Astrocyte of the spinal cord (primary cell): ENCODE measurements around the gene MBD1.
A peak's percentile ranks its signal among the peaks of the same experiment; 100 is the strongest.

Experiments used
- DNase-seq: peaks from one replicate; pipeline ENCODE4 v3.0.0; 2011; ENCODE audit warnings: low read depth, low spot score
- H3K4me3 ChIP-seq: 2 replicates; pipeline ENCODE4 v1.5.1; 2011; ENCODE audit warnings: low read depth, mild to moderate bottlenecking, low read length, moderate library complexity
- in situ Hi-C: cut with HindIII; loops from 2 replicates; pipeline ENCODE4 v1.10.0; 2017; ENCODE audit warnings: low sequenced_read_pairs
- TF ChIP-seq, protein P1 (sequence below): IDR thresholded peaks from 2 replicates; pipeline ENCODE4 v1.5.1; 2012; ENCODE audit warnings: low read depth, mild to moderate bottlenecking, low read length, inconsistent platforms

The MBD1 gene

DNA sequence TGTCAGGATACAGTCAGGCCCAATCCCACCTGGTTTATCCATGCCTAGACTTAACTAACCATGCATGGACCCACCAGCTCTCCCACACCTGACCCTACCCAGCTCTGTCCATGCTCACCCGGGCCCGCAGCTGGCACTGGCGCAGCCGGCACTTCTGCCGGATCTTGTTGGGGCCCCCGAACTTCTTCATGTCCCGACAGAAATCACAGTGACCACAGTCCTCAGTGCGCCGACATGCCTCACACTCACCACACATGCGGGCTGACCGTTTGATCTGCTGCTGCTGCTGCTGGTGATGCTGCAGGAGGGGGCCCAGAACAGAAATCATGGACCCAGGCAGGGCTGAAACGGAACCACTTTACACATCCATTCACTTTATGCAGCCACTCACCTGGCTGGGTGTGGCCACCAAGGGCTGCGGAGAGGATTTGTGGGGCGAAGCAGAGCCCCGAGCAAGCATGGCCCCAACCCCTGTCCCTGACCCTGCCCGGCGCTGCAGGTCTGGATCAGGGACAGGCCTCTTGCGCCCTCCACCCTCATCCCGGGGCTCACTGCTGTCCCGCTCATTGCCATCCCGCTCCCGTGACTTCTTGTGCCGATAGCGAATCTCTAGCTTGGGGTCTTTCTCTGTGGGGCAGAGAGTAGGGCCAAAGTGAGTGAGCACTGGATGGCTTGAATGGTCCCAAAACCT, 4.5 kb upstream of the MBD1 start:
- no peak overlapping the region for H3K4me3 ChIP-seq
- TF ChIP-seq, protein P1, sequence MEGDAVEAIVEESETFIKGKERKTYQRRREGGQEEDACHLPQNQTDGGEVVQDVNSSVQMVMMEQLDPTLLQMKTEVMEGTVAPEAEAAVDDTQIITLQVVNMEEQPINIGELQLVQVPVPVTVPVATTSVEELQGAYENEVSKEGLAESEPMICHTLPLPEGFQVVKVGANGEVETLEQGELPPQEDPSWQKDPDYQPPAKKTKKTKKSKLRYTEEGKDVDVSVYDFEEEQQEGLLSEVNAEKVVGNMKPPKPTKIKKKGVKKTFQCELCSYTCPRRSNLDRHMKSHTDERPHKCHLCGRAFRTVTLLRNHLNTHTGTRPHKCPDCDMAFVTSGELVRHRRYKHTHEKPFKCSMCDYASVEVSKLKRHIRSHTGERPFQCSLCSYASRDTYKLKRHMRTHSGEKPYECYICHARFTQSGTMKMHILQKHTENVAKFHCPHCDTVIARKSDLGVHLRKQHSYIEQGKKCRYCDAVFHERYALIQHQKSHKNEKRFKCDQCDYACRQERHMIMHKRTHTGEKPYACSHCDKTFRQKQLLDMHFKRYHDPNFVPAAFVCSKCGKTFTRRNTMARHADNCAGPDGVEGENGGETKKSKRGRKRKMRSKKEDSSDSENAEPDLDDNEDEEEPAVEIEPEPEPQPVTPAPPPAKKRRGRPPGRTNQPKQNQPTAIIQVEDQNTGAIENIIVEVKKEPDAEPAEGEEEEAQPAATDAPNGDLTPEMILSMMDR: no peak
- no peak for DNase-seq
- in situ Hi-C loops: no loop called here

DNA sequence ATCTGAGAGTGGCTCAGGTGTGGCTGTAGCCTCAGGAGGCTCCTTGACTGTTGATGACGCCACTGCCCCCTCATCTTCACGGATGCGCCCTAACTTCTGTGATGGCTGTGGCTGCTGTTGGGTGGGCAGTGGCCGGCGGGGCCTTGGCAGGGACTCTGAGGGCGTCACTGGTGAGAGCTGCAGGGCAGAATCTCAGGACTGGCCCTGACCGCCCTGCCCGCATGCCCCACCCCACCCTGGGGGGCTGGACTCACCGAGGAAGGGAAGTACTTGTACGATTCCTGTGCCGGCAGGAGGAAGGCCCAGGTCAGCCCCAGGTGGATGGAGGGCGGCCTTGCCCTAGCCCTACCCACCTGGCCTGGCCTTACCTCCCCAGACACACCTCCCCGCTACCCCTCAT, 3.7 kb upstream of the MBD1 start:
- TF ChIP-seq, protein P1: no peak
- in situ Hi-C loops: no loop called here
- DNase-seq: no peak
- H3K4me3 ChIP-seq: no peak overlapping the region

DNA sequence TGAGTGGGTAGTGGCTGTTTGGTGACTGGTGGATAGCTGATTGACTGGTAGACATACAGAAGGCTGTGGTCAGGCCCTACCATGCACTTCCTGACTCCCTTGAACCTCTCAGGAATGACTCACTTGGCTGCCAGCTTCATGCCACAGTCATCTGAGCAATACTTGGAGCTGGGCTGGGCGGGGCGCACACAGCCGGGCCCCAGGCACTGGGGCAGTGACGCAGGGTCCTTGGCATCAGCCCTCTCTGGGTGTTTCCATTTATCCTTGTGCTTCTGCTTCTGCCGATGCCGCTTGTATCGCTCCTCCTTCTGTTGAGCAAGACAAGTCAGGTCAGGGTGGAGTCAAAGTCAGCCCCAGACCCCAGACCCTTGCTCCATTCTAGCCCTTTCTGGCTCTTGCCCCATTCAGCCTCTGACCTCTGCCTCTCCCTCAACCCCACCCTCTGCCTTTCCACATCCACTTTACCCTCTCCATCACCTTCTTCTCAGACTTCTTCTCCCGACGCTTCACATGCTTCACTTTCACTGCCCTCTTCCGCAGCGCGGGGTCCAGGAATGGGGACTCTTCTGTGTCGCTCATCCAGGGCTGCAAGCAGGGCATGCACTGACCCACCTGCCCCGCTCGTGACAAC, 3.0 kb upstream of the MBD1 start:
- DNase-seq: peak; percentile 2
- H3K4me3 ChIP-seq: no peak overlapping the region
- TF ChIP-seq, protein P1: no peak
- in situ Hi-C loops: no loop called here

DNA sequence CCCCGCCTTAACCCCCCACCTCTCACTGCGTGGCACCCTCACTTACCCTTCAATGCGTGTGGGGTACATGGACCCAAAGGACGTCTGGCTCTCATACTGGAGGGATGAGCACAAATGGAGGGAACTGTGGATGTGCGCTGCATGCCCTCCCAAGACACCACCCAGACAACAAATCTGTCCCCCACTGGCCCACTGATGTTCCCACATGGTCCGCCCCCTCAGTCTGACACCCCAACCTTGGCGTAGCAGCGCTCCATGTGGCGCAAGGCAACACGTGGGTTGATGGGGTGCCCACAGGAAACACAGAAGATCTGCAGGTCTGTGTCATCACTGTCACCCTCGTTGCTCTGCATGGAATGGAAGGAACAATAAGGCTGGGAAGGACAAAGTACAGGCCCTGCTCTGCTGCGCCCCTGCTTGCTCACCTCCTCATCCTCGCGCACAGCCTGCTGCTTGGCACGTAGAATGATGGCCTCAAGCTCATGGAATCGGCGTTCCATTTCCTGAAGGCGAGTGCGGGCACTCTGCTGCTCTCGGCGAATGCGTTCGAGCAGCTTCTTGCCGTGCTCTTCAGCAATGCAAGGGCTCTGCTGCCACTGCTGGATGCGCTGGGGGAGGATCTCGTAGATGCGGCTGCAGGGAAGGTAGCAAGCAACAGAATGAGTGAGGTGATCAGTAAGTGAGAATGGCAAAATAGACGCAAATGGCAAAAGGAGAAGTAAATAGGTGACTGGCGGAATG, 2.3 kb upstream of the MBD1 start:
- H3K4me3 ChIP-seq: no peak overlapping the region
- no peak for DNase-seq
- TF ChIP-seq, protein P1: no peak
- in situ Hi-C loops: no loop called here

DNA sequence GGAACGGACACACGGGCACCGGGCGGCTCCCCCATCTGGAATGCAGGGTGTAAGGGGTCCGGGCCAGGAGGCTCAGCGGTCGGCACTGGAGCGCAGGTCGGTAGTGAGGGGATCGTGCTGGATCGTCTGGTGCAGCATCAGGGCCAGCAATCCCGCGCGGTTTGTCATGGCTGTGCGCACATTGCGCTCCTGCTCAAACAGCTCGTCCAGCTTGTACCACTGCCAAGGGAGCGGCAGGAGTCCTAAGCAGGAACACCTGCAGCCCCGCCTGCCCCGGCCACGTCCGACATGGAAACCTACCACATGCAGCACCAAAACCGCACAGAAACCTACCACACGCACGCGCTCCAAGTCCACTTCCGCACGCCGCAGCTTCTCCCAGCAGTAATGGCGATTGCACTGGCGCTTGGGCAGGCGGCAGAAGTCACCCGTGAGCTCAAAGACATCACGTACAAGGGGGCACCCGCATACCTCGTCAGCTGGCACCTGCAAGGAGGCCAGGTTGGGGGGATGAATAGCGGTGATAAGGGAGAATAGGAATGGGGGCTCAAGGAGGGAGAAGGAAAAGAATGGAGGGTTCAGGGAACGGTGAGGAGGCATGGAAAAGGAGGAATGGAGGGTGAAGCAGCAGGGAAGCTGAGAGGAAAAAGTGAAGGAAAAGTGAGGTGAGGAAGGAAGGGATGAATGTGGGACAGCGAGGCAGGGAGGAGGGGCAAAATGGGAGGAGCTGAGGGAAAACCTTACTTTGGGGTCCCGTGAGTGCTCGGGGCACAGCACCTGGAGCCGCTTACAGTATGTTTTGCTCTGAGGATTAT, 1.4 kb upstream of the MBD1 start:
- TF ChIP-seq, protein P1: no peak
- in situ Hi-C loops: no loop called here
- DNase-seq: no peak
- H3K4me3 ChIP-seq: no peak overlapping the region

DNA sequence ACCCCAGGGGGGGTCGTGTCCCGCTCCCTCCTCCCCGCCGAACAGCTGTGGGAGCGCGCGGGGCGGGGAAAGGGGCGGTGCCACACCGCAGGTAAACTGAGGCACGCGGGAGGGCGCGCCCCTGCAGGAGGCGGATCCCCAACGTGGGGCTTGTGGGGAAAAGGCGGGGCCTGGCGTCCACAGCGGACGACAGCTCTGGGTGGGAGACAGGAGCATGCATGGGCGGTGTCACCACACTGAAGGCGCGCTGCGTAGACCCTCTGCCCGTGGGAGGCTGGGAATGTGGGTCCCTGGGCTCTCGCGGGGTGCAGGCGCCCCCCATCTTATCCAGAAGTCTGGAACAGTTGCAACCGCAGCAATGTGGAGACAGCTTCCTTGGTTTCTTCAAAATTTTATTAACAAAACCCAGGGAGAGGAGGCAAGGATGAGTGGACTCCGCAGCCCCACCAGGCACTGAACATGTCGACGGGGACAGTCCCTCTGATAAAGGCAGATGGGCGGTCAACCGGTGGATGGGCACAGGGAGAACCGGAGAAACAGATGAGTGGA, 723 bp upstream of the MBD1 start:
- TF ChIP-seq, protein P1: no peak

More for the DNA sequence above, 723 bp upstream of the MBD1 start:
- no peak for DNase-seq
- H3K4me3 ChIP-seq: peak overlapping the region; percentile 91
- in situ Hi-C loops: no loop called here
